ENCODE measurements around the gene CCN5.
A peak's percentile ranks its signal among the peaks of the same experiment; 100 is the strongest.
"Not testable (repeated sequence)": the region's sequence is repeated elsewhere in the genome, so short reads cannot be mapped to it uniquely, and the experiment has no call there.

CCN5 gene

GRCh38 chr20:44695295-44695673 is 19.9 kb upstream of the CCN5 start:
- DNase-seq: no peak

- DNase-seq: no peak
Measured at GRCh38 chr20:44695674-44696300, 19.4 kb upstream of the CCN5 start.

DNA sequence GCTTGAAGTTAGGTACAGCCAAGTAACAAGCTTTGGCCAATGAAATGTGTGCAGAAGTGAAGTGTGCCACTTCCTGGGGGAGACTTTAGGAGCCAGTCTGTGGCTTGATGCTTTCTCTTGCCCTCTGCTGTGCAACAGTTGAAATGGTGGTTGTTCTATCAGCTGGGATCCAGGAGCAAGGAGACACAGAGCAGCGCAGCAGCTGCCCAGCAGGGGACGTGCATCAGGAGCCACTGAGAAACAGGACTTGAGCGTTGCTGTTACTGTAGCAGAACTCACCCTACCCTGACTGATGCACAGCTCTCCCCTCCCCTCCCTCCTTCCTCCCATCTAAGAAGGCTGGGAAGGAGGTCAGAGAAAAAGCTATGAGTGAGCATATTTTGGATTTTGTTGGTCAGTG is 18.9 kb upstream of the CCN5 start:
- no peak for DNase-seq

DNA sequence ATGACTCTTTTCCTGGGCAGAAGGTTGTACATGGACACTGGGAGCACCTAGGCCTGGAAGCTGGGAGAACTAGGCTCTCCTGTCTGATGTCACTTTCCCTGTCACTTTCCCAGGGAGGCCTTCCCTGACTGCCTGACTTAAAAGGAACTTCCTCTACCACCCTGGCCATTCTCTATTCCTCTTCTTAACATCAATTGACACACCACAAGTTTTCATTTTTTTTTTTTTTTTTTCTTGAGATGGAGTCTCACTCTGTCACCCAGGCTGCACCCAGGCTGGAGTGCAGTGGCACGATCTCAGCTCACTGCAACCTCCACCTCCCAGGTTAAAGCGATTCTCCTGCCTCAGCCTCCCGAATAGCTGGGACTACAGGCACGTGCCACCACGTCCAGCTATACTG is 18.1 kb upstream of the CCN5 start:
- DNase-seq: not testable (repeated sequence)

GRCh38 chr20:44698351-44698750 is 16.8 kb upstream of the CCN5 start:
- no peak for DNase-seq

GRCh38 chr20:44700306-44700705 is 14.9 kb upstream of the CCN5 start:
- DNase-seq: peak; percentile 23

DNA sequence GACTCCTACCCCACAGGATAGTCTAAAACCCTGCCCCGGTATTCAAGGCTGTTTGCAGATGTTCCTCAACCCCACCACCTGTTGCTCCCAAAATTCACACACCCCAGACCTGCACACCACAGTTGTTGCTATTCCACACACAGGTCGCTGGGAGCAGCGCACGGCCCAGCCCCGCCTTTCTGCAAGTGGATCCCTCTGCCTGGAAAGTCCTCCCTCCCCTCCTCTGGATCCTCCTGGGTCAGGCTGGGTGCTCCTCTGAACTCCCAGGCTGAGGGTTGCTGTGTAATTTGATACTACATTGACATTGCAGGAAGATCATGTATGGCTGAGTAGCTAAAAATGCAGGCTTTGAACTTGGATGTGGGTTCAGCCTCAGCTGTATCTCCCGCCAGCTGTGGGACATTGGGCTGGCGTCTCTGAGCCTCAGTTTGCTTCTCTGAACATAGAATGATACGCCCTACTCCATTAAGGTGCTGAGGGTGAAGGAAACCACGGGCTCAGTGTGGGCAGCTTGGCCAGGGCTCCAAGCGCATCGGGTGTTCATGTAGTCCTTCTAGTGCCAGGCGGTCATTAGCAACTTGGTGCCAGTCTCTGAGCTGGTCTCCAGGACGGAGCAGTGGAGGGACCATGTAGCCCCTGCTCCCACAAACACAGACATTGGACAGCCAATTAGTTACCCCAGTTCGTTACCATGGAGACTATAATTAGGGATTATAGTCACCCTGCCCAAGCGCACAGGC is 13.9 kb upstream of the CCN5 start:
- no peak for DNase-seq

- DNase-seq: no peak
Measured at GRCh38 chr20:44701858-44702256, 13.3 kb upstream of the CCN5 start.

GRCh38 chr20:44702776-44703175 is 12.4 kb upstream of the CCN5 start:
- peak; percentile 69 for DNase-seq

GRCh38 chr20:44703183-44703925 is 11.8 kb upstream of the CCN5 start:
- no peak for DNase-seq

GRCh38 chr20:44703956-44704488 is 11.1 kb upstream of the CCN5 start:
- DNase-seq: no peak

- DNase-seq: no peak
Measured at GRCh38 chr20:44704551-44704971, 10.6 kb upstream of the CCN5 start.

DNA sequence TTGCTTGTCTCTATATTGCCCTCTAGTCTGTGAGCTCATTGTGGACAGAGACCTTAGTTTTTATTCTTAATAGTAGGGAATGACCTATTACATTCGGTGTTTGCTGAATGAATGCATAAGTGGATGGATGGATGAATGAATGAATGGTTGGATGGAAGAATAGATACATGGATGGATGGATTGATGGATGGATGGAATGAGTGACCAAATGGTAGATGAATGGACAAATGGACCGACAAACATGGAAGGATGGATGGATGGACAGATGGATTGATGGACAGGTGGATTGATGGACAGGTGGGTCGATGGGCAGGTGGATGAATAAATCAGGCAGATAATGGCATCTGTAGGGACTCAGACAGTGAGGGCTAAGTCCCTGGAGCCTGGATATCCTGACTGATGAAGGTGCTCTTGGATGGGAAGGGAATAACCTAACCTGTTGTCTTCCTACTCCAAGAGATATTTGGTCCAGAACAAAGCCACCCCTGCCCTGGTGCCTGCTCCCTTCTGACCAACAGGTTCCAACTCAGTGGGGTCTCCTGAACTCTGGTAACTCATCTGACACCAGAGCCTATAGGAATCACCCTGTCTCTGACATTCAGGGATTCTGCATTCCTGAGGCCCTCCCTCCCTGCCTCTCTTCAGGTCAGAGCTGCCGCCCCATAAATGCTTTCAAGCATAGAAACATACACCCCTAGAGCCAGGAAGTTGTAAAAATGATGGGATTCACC is 9.6 kb upstream of the CCN5 start:
- no peak for DNase-seq

- DNase-seq: peak; percentile 38
Measured at GRCh38 chr20:44706301-44707017, 8.7 kb upstream of the CCN5 start.

GRCh38 chr20:44707018-44707579 is 8.1 kb upstream of the CCN5 start:
- DNase-seq: no peak

DNA sequence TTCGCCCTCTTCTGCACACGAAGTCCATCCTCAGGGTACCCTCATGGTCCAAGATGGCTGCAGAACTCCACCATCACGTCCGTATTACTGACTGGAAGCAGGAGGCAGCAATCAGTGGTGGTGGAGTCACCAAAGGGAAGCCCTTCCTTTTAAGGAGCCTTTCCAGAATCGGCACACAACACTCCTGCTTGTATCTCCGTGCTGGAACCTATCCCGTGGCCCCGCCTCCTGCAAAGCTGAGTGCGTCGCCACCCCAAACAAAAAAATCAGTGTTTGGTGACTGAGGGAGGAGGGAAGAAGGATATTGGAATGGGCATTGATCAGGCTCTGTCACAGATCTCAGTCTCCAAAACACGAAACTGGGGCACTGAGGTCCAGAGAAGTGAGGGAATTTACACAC is 5.8 kb upstream of the CCN5 start:
- no peak for DNase-seq

GRCh38 chr20:44709797-44710196 is 5.4 kb upstream of the CCN5 start:
- no peak for DNase-seq

DNA sequence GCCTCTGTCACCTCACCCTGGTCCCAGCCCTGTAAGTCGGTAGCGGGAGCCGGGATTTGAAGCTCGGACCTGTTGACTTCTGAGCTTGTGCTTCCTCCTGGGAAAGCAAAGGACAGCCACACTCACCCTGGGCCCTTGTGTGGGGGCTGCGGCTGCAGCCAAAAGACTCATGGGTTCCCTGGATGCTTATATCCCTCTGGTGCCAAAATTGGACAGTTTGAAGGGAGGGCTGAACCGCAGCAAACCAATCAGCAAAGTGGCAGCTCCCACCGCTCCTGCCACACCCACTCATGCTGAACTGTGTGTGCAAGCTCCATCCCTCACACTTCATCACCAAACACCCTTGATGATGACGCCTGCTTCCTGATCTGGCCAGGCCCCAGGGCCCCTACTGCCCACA is 3.9 kb upstream of the CCN5 start:
- DNase-seq: no peak

DNA sequence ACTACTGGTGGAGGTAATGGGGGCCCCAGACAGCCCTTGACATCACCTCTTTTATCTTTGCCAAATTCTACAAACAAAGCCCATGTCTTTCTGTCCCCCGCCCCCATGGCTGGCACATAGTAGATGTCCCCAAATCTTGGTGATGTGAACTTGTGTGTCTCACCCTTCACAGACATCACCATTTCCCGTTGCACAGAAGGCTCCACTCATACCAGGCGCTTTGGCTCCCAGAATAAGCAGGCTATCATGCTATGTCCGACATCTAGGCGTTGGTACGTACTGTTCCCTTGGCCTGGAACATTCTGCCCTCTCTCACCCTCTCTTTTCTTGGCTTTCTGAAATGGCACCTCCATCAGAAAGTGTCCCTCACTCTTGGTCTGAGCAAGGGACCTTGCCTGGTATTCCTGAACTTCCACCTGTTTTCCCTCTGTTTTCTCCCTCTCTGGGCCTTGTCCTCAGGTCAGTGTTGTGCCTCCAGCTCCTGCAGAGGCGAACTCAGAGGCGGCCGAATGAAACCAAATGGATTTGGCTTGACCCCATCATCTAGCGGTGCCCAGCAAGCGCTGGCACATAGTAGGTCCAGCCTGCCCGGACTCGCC is 968 bp upstream of the CCN5 start:
- no peak for DNase-seq

DNA sequence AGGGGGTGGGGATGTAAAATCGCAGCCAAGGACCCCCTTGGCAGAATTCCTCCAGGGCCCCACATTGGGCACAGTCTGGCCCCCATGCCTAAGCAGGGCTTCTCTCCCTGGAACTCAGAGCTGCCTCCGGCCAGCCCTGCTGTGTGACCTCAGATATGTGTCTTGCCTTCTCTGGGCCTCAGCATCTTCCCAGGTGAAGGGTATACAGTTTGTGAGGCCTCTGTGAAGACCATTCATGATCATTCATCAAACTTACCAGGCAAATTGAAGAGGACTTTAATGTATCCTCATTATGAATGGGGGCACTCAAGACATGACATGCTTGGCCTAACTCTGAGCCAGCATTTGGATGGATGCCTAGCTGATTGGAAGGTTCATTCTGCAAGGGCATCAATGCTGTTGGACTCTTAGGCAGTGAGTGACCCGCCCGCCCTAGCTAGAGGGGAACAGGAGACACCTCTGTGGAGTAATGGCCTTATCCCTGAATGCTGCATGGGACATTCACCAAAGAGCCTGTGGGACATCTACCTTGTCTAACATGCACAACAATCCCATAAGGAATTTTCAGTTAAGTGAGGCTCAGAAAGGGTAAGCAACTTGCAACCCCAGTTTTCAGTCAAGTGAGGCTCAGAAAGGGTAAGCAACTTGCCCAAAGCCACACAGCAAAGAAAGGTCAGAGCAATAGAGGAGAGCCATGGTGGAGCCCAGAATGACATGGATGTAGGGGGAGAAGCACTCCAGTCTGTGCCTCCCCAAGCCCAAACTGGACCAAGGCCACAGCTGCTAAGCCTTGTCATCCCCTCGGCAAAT is 535 bp downstream of the CCN5 start:
- no peak for DNase-seq

All from NCI-H1092 (cell line).